ENCODE results near the gene RGS11.

RGS11 gene

DNA sequence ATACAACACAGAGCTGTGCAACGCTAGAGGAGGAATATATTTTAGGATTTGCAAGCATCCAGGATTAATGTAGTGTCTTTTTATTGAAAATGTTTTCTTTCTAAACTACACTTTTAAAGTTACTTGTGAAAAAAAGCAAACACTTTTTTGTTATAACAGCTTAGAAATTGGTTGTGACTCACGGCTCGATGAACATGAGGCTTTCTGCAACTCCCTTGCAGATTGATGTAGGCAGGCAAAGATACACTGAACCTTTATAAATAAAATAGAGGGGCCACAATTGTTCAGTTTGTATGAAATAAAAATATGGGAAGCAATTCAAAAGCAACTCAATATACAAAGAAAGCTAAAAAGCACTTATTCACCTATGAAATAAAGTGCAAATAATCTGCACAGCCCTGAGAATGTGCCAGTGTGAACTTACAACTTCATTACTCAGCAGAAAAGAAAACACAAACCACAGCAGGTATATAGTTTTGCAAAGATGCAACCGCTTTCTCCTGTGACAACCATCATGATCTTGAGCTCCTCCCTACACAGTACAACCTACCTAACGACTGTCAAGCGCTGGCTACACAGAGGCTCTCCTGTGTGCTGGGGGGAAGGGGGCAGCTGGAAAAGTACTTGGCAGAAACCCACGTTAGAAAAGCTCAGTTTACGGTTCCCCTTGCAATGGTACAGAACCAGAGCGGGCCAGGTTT, 47.4 kb downstream of the RGS11 start:
- no peak for DNase-seq

DNA sequence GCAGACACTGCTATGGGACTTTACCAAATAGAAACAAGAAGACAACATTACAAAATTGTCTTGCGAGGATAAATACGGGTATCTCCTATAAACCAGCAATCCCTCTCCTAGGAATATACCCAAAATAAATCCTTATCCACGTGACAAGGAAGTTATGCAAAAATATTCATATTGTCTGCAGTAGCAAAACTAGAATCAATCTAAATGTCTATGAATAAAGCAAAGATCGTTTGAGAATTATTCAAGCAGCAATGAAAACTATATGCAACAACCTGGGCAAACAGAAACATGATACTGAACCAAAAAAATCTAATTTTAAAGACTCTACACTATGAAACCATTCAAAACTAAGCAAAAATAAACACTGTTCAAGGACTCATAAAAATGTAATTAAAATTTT, 55.7 kb downstream of the RGS11 start:
- no peak for DNase-seq

All from MV-4-11 (cell line).